CD4-positive, alpha-beta memory T cell (primary cell): ENCODE measurements around the gene SLC2A14. TPM values are rescaled to one million over a fixed set of nuclear protein-coding genes. Genes with fewer than 3 reads are reported as not detected.
"Not testable (repeated sequence)": the region's sequence is repeated elsewhere in the genome, so short reads cannot be mapped to it uniquely, and the experiment has no call there.

Source experiments
- CTCF ChIA-PET: fragments of 350-600 bp; sonication (Branson Sonifier 250); formaldehyde crosslinking; loops from one replicate; lab custom pipeline; 2021; ENCODE audit warnings: inconsistent platforms; ENCODE audit not compliant: partially characterized antibody; lab: Charles Lee
- POLR2A ChIA-PET: fragments of 350-600 bp; sonication (Branson Sonifier 250); formaldehyde crosslinking; loops from one replicate; lab custom pipeline; 2021; ENCODE audit not compliant: partially characterized antibody; lab: Charles Lee
- DNase-seq, 5 donors: peaks; one replicate each; pipeline versions ENCODE4 v3.0.0 to v3.0.0-alpha.2; 2020 to 2022; ENCODE audit warnings: mixed read lengths in 1 of 5
- H3K27ac ChIP-seq: one replicate; pipeline ENCODE4 v1.7.0; 2013; ENCODE audit warnings: low read depth, low read length
- H3K27me3 ChIP-seq: 2 replicates; pipeline ENCODE4 v1.7.0; 2013; ENCODE audit warnings: mild to moderate bottlenecking, low read length, moderate library complexity; ENCODE audit not compliant: insufficient read depth
- H3K36me3 ChIP-seq: 2 replicates; pipeline ENCODE4 v1.7.0; 2013; ENCODE audit warnings: mild to moderate bottlenecking, low read length, moderate library complexity; ENCODE audit not compliant: insufficient read depth
- H3K4me1 ChIP-seq: 2 replicates; pipeline ENCODE4 v1.7.0; 2013; ENCODE audit warnings: mild to moderate bottlenecking, low read length, moderate library complexity; ENCODE audit not compliant: insufficient read depth
- H3K4me3 ChIP-seq, 2 donors: one replicate each; pipeline ENCODE4 v1.7.0; 2013; ENCODE audit warnings: low read length in 2 of 2, mild to moderate bottlenecking in 1 of 2
- H3K9me3 ChIP-seq, 2 donors: one replicate each; pipeline ENCODE4 v1.7.0; 2013; ENCODE audit warnings: low read length in 2 of 2, control low read depth in 1 of 2; ENCODE audit not compliant: control insufficient read depth in 1 of 2
- H3K27ac Mint-ChIP-seq, 7 donors: one replicate each; pipeline ENCODE4 v1.8.0; 2020 to 2021; ENCODE audit warnings: mixed read lengths in 7 of 7, mild to moderate bottlenecking in 6 of 7, inconsistent platforms in 3 of 7, moderate library complexity in 3 of 7
- H3K27me3 Mint-ChIP-seq, 2 donors: one replicate each; pipeline ENCODE4 v1.8.0; 2020 to 2021; ENCODE audit warnings: mixed read lengths in 2 of 2
- H3K36me3 Mint-ChIP-seq, 2 donors: one replicate each; pipeline ENCODE4 v1.8.0; 2020 to 2021; ENCODE audit warnings: mixed read lengths in 2 of 2, inconsistent platforms in 1 of 2, mild to moderate bottlenecking in 1 of 2
- H3K4me1 Mint-ChIP-seq, 4 donors: one replicate each; pipeline ENCODE4 v1.8.0; 2020 to 2021; ENCODE audit warnings: mixed read lengths in 4 of 4, mild to moderate bottlenecking in 1 of 4
- H3K4me3 Mint-ChIP-seq, 8 donors: one replicate each; pipeline ENCODE4 v1.8.0; 2020 to 2021; ENCODE audit warnings: mixed read lengths in 8 of 8, mild to moderate bottlenecking in 7 of 8, moderate library complexity in 6 of 8, inconsistent platforms in 3 of 8
- H3K9me3 Mint-ChIP-seq, 8 donors: one replicate each; pipeline ENCODE4 v1.8.0; 2020 to 2021; ENCODE audit warnings: mixed read lengths in 8 of 8, mild to moderate bottlenecking in 5 of 8, inconsistent platforms in 3 of 8, moderate library complexity in 1 of 8
- intact Hi-C: fragments of 100-400 bp; cut with micrococcal nuclease; formaldehyde crosslinking; loops from one replicate; pipeline ENCODE4 v1.15.1; 2023
- polyA plus RNA-seq, 2 donors: library from polyadenylated mRNA; unstranded; fragments of 300-500 nt; fragmentation: Illumina TruSeq; gene quantifications; one replicate each; pipeline ENCODE4 v1.2.3, GENCODE V29; 2021
- total RNA-seq, 2 experiments: library from RNA; stranded (reverse); gene quantifications; one replicate each; pipeline ENCODE4 v1.2.3, GENCODE V29; 2021

SLC2A14 gene
- total and polyA plus RNA-seq, 4 experiments from 2014 or later: 3.5 TPM; not detected in 2

DNA sequence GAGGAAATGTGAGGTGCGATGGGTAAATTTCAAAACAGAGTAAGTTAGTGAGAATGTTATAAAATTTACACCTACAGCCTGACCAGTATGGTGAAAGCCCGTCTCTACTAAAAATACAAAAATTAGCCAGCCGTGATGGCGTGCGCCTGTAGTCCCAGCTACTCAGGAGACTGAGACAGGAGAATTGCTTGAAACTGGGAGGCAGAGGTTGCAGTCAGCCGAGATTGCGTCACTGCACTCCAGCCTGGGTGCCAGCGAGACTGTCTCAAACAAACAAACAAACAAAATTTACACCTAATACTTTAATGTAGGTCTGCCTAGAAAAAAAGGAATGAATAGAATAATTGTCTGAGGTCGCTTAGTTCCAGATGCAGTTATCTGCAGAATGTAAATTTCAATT is 37.6 kb downstream of the SLC2A14 start:
- no peak for DNase-seq
- no peaks in the 10 kb centered on the region for H3K27me3 ChIP-seq
- no peak overlapping the region for H3K27ac Mint-ChIP-seq
- no peaks in the 10 kb centered on the region for H3K36me3 Mint-ChIP-seq
- intact Hi-C loops: no loop called here
- H3K9me3 ChIP-seq: no peaks in the 10 kb centered on the region
- no peak overlapping the region for H3K4me3 ChIP-seq
- H3K36me3 ChIP-seq: no peaks in the 10 kb centered on the region
- no peaks in the 10 kb centered on the region for H3K4me1 Mint-ChIP-seq
- no peaks in the 10 kb centered on the region for H3K9me3 Mint-ChIP-seq
- H3K27me3 Mint-ChIP-seq: peaks cover 6 to 7% of the 10 kb centered on the region in 2 donors
- CTCF ChIA-PET: no interaction called here
- H3K4me1 ChIP-seq: no peaks in the 10 kb centered on the region
- POLR2A ChIA-PET: no interaction called here
- H3K27ac ChIP-seq: no peak overlapping the region
- no peak overlapping the region for H3K4me3 Mint-ChIP-seq

GRCh38 chr12:7834701-7835100 is 38.0 kb downstream of the SLC2A14 start:
- Mint-ChIP-seq H3K27ac (no peak overlapping the region), H3K9me3 (no peaks in the 10 kb centered on the region), H3K4me1 (no peaks in the 10 kb centered on the region), H3K36me3 (no peaks in the 10 kb centered on the region), H3K4me3 (no peak overlapping the region), H3K27me3 (peaks cover 6 to 7% of the 10 kb centered on the region in 2 donors)
- ChIA-PET CTCF (no interaction called here), POLR2A (no interaction called here)
- H3K27me3 ChIP-seq: no peaks in the 10 kb centered on the region
- no peaks in the 10 kb centered on the region for H3K4me1 ChIP-seq
- H3K36me3 ChIP-seq: no peaks in the 10 kb centered on the region
- DNase-seq: no peak
- H3K4me3 ChIP-seq: no peak overlapping the region
- H3K9me3 ChIP-seq: no peaks in the 10 kb centered on the region
- intact Hi-C loops: no loop called here
- H3K27ac ChIP-seq: no peak overlapping the region

GRCh38 chr12:7833831-7834230 is 38.9 kb downstream of the SLC2A14 start:
- no peak for DNase-seq
- Mint-ChIP-seq H3K4me1 (no peaks in the 10 kb centered on the region), H3K27me3 (peaks cover 6 to 7% of the 10 kb centered on the region in 2 donors), H3K9me3 (no peaks in the 10 kb centered on the region), H3K27ac (no peak overlapping the region), H3K4me3 (no peak overlapping the region), H3K36me3 (no peaks in the 10 kb centered on the region)
- Histone ChIP-seq H3K27ac (no peak overlapping the region), H3K36me3 (no peaks in the 10 kb centered on the region), H3K27me3 (no peaks in the 10 kb centered on the region), H3K4me3 (no peak overlapping the region), H3K4me1 (no peaks in the 10 kb centered on the region), H3K9me3 (no peaks in the 10 kb centered on the region)
- CTCF ChIA-PET: no interaction called here
- POLR2A ChIA-PET: no interaction called here
- intact Hi-C loops: no loop called here

- H3K36me3 Mint-ChIP-seq, H3K36me3 ChIP-seq, H3K4me3 ChIP-seq, H3K4me1 ChIP-seq, H3K4me1 Mint-ChIP-seq, intact Hi-C loops, POLR2A ChIA-PET, H3K4me3 Mint-ChIP-seq, H3K27ac ChIP-seq, H3K27me3 Mint-ChIP-seq, H3K9me3 Mint-ChIP-seq, H3K27me3 ChIP-seq, H3K9me3 ChIP-seq, DNase-seq: not testable (repeated sequence)
- peak overlapping the region in 1 of 7 donors; percentile 44 for H3K27ac Mint-ChIP-seq
- CTCF ChIA-PET: interaction anchor here (1.4 to 2.5 kb wide), 2 partner anchors 26 to 30 kb away, joined by 5 to 6 read pairs; no protein-coding TSS in a partner anchor
These were observed 39.5 kb downstream of the SLC2A14 start for GRCh38 chr12:7833201-7833600.

GRCh38 chr12:7832059-7832696 is 40.5 kb downstream of the SLC2A14 start:
- intact Hi-C loops: no loop called here

GRCh38 chr12:7829737-7830136 is 43.0 kb downstream of the SLC2A14 start:
- H3K9me3 Mint-ChIP-seq, H3K27me3 ChIP-seq, H3K4me3 ChIP-seq, POLR2A ChIA-PET, H3K36me3 ChIP-seq, H3K9me3 ChIP-seq, H3K36me3 Mint-ChIP-seq, H3K4me1 ChIP-seq, H3K27ac Mint-ChIP-seq, H3K4me1 Mint-ChIP-seq, CTCF ChIA-PET, H3K27ac ChIP-seq, H3K27me3 Mint-ChIP-seq, intact Hi-C loops, DNase-seq, H3K4me3 Mint-ChIP-seq: not testable (repeated sequence)

More at GRCh38 chr12:7832059-7832696, 40.5 kb downstream of the SLC2A14 start:
- ChIA-PET CTCF (interaction anchor here (0.7 to 2.5 kb wide), 6 partner anchors 8 to 246 kb away, joined by 3 to 6 read pairs (median 4); no protein-coding TSS in a partner anchor), POLR2A (interaction anchor here (0.9 kb wide), 1 partner anchor 246 kb away, joined by 3 read pairs; no protein-coding TSS in a partner anchor)
- Histone ChIP-seq H3K4me3 (no peak overlapping the region), H3K27me3 (no peaks in the 10 kb centered on the region), H3K4me1 (no peaks in the 10 kb centered on the region), H3K27ac (no peak overlapping the region), H3K9me3 (no peaks in the 10 kb centered on the region), H3K36me3 (no peaks in the 10 kb centered on the region)
- H3K9me3 Mint-ChIP-seq: no peaks in the 10 kb centered on the region
- H3K27ac Mint-ChIP-seq: no peak overlapping the region
- H3K27me3 Mint-ChIP-seq: peaks cover 6 to 7% of the 10 kb centered on the region in 2 donors
- peak in 4 of 5 donors; percentile 15 to 42 (median 24) for DNase-seq
- H3K4me3 Mint-ChIP-seq: no peak overlapping the region
- H3K36me3 Mint-ChIP-seq: no peaks in the 10 kb centered on the region
- no peaks in the 10 kb centered on the region for H3K4me1 Mint-ChIP-seq

GRCh38 chr12:7825754-7826153 is 47.0 kb downstream of the SLC2A14 start:
- H3K36me3 ChIP-seq, H3K36me3 Mint-ChIP-seq, POLR2A ChIA-PET: not testable (repeated sequence)

More at GRCh38 chr12:7825754-7826153, 47.0 kb downstream of the SLC2A14 start:
- H3K4me3 Mint-ChIP-seq, H3K4me1 ChIP-seq, H3K4me1 Mint-ChIP-seq, H3K27ac Mint-ChIP-seq, intact Hi-C loops, H3K9me3 ChIP-seq, H3K27ac ChIP-seq, H3K27me3 ChIP-seq, H3K4me3 ChIP-seq, DNase-seq, H3K9me3 Mint-ChIP-seq, H3K27me3 Mint-ChIP-seq: not testable (repeated sequence)
- CTCF ChIA-PET: interaction anchor here (2.5 kb wide), 1 partner anchor 20 kb away, joined by 7 read pairs; no protein-coding TSS in a partner anchor
